H1 (cell line): Measurements from ENCODE around the gene RIMBP2. TPM values are rescaled to one million over a fixed set of nuclear protein-coding genes. Genes with fewer than 3 reads are reported as not detected.

ENCODE experiments used
- CTCF ChIA-PET: fragments of 300-600 bp; sonication (Branson Sonifier 250); formaldehyde crosslinking; loops from one replicate; lab custom pipeline; 2021; ENCODE audit not compliant: partially characterized antibody; lab: Charles Lee
- POLR2A ChIA-PET: fragments of 300-600 bp; sonication (Branson Sonifier 250); formaldehyde crosslinking; loops from one replicate; lab custom pipeline; 2021; ENCODE audit warnings: inconsistent platforms; ENCODE audit not compliant: partially characterized antibody; lab: Charles Lee
- DNase-seq, 2 experiments: peaks; one replicate each; pipeline versions ENCODE4 v3.0.0 to v3.0.0-alpha.2; 2010 to 2022; ENCODE audit warnings: low spot score in 2 of 2, low read depth in 1 of 2, mixed read lengths in 1 of 2
- FAIRE-seq: peaks from 2 replicates; lab custom pipeline; 2011; peaks lifted over from hg19 to GRCh38; lab: Jason Lieb, UNC
- H2AFZ ChIP-seq: 2 replicates; pipeline ENCODE4 v1.8.1; 2012; ENCODE audit warnings: low read length, inconsistent platforms
- H2AK5ac ChIP-seq: 2 replicates; pipeline ENCODE4 v1.6.1; 2013; ENCODE audit warnings: low read depth, low read length
- H2BK120ac ChIP-seq: replicated peaks from 2 replicates; pipeline ENCODE3; 2013; ENCODE audit warnings: low read depth, low read length, inconsistent platforms
- H2BK12ac ChIP-seq: 2 replicates; pipeline ENCODE4 v1.6.1; 2013; ENCODE audit warnings: low read depth, low read length
- H2BK15ac ChIP-seq: 2 replicates; pipeline ENCODE4 v1.6.1; 2013; ENCODE audit warnings: low read length
- H2BK20ac ChIP-seq: 2 replicates; pipeline ENCODE4 v1.6.1; 2013; ENCODE audit warnings: low read length
- H2BK5ac ChIP-seq: 2 replicates; pipeline ENCODE4 v1.6.1; 2013; ENCODE audit warnings: low read depth, low read length
- H3K14ac ChIP-seq: 2 replicates; pipeline ENCODE4 v1.6.1; 2013; ENCODE audit warnings: inconsistent platforms; ENCODE audit not compliant: insufficient read length
- H3K18ac ChIP-seq: 2 replicates; pipeline ENCODE4 v1.6.1; 2013; ENCODE audit warnings: low read length; ENCODE audit errors: extremely low read depth
- H3K23ac ChIP-seq: 2 replicates; pipeline ENCODE4 v1.6.1; 2013; ENCODE audit warnings: inconsistent platforms; ENCODE audit not compliant: insufficient read length
- H3K23me2 ChIP-seq: 2 replicates; pipeline ENCODE4 v1.6.1; 2013; ENCODE audit warnings: low read depth, low read length
- H3K27ac ChIP-seq: 2 replicates; pipeline ENCODE4 v1.6.1; 2011; ENCODE audit warnings: low read depth, low read length, inconsistent platforms
- H3K27me3 ChIP-seq, 4 experiments: replicated peaks in 1 of 4; 1 replicate in 1 of 4; 2 replicates in 3 of 4; pipeline versions ENCODE4 v1.6.1 to v1.8.1; 2011 to 2013; ENCODE audit warnings: low read length in 3 of 4, mild to moderate bottlenecking in 3 of 4, inconsistent platforms in 2 of 4, mixed read lengths in 2 of 4, moderate library complexity in 1 of 4; ENCODE audit not compliant: control insufficient read depth in 3 of 4, insufficient read depth in 3 of 4; ENCODE audit errors: extremely low read depth in 1 of 4
- H3K36me3 ChIP-seq, 4 experiments: 2 replicates each; pipeline versions ENCODE4 v1.6.1 to v1.8.1; 2011 to 2013; ENCODE audit warnings: mild to moderate bottlenecking in 4 of 4, low read length in 3 of 4, moderate library complexity in 2 of 4, control low read depth in 1 of 4, inconsistent platforms in 1 of 4; ENCODE audit not compliant: insufficient read depth in 4 of 4, control insufficient read depth in 2 of 4
- H3K4ac ChIP-seq: replicated peaks from 2 replicates; pipeline ENCODE3; 2013; ENCODE audit warnings: low read length, low read depth, mixed read lengths, inconsistent platforms; ENCODE audit not compliant: insufficient read length
- H3K4me1 ChIP-seq, 4 experiments: replicated peaks in 1 of 4; 1 replicate in 1 of 4; 2 replicates in 3 of 4; pipeline versions ENCODE4 v1.6.1 to v1.8.1; 2011 to 2013; ENCODE audit warnings: low read length in 3 of 4, inconsistent platforms in 2 of 4, mixed read lengths in 1 of 4; ENCODE audit not compliant: insufficient read depth in 4 of 4, control insufficient read depth in 3 of 4
- H3K4me2 ChIP-seq, 2 experiments: 2 replicates each; pipeline versions ENCODE4 v1.6.1 to v1.8.1; 2011 to 2013; ENCODE audit warnings: low read depth in 2 of 2, low read length in 2 of 2, control low read depth in 1 of 2, inconsistent platforms in 1 of 2, mild to moderate bottlenecking in 1 of 2; ENCODE audit not compliant: insufficient read depth in 1 of 2
- H3K4me3 ChIP-seq, 4 experiments: fragments of 200-600, 300-600 bp in 1 of 4; sonication (generic), shearing (Covaris generic), sonication (Bioruptor Twin) in 1 of 4; 2 replicates each; pipeline versions ENCODE4 v1.5.1 to v1.8.1; 2011 to 2016; ENCODE audit warnings: low read length in 4 of 4, low read depth in 3 of 4, control low read depth in 2 of 4, inconsistent platforms in 2 of 4, mild to moderate bottlenecking in 2 of 4, mixed read lengths in 1 of 4, moderate library complexity in 1 of 4; ENCODE audit not compliant: insufficient read depth in 2 of 4; ENCODE audit errors: extremely low read depth in 1 of 4
- H3K56ac ChIP-seq: replicated peaks from 2 replicates; pipeline ENCODE3; 2013; ENCODE audit warnings: low read depth, mild to moderate bottlenecking, mixed read lengths, low read length, inconsistent platforms; ENCODE audit not compliant: insufficient read length
- H3K79me1 ChIP-seq: 2 replicates; pipeline ENCODE4 v1.6.1; 2013; ENCODE audit warnings: low read depth, low read length, control low read depth
- H3K79me2 ChIP-seq, 2 experiments: 2 replicates each; pipeline versions ENCODE4 v1.6.1 to v1.8.1; 2012 to 2013; ENCODE audit warnings: low read length in 2 of 2, mild to moderate bottlenecking in 2 of 2, inconsistent platforms in 1 of 2; ENCODE audit not compliant: insufficient read depth in 2 of 2, control insufficient read depth in 1 of 2
- H3K9ac ChIP-seq, 4 experiments: replicated peaks in 1 of 4; 1 replicate in 1 of 4; 2 replicates in 3 of 4; pipeline versions ENCODE4 v1.6.1 to v1.8.1; 2011 to 2013; ENCODE audit warnings: low read depth in 3 of 4, low read length in 3 of 4, control low read depth in 2 of 4, mild to moderate bottlenecking in 2 of 4, moderate library complexity in 2 of 4, inconsistent platforms in 1 of 4; ENCODE audit errors: extremely low read depth in 1 of 4
- H3K9me3 ChIP-seq, 2 experiments: 2 replicates each; pipeline versions ENCODE4 v1.6.1 to v1.8.1; 2012 to 2013; ENCODE audit warnings: mild to moderate bottlenecking in 2 of 2, moderate library complexity in 2 of 2, control low read depth in 1 of 2, inconsistent platforms in 1 of 2, low read depth in 1 of 2, low read length in 1 of 2, mixed read lengths in 1 of 2; ENCODE audit not compliant: insufficient read depth in 2 of 2
- H4K20me1 ChIP-seq, 2 experiments: replicated peaks in 1 of 2; 2 replicates each; pipeline versions ENCODE3 to v1.8.1; 2011 to 2013; ENCODE audit warnings: inconsistent platforms in 2 of 2, low read length in 2 of 2, mild to moderate bottlenecking in 1 of 2; ENCODE audit not compliant: insufficient read depth in 2 of 2, control insufficient read depth in 1 of 2
- H4K5ac ChIP-seq: 2 replicates; pipeline ENCODE4 v1.6.1; 2013; ENCODE audit warnings: low read length, low read depth, mixed read lengths, inconsistent platforms; ENCODE audit not compliant: insufficient read length
- H4K8ac ChIP-seq: 2 replicates; pipeline ENCODE4 v1.8.0; 2013; ENCODE audit warnings: mild to moderate bottlenecking, moderate library complexity, low read length, inconsistent platforms; ENCODE audit not compliant: insufficient read depth; ENCODE audit errors: extremely low read depth
- H4K91ac ChIP-seq: replicated peaks from 2 replicates; pipeline ENCODE3; 2013; ENCODE audit warnings: low read length, mixed read lengths, inconsistent platforms; ENCODE audit not compliant: insufficient read length
- ASH2L ChIP-seq: fragments of 200-600, 300-600 bp; sonication (generic); IDR thresholded peaks from one replicate; pipeline ENCODE4 v1.7.1; 2017; ENCODE audit warnings: low read length
- ATF3 ChIP-seq: IDR thresholded peaks from 2 replicates; pipeline ENCODE4 v1.6.1; 2011; ENCODE audit warnings: low read depth, mild to moderate bottlenecking, low read length; ENCODE audit not compliant: insufficient read depth
- CBX5 ChIP-seq: fragments of 300-800, 300-1000 bp; sonication (generic); IDR thresholded peaks from 2 replicates; pipeline ENCODE4 v1.7.1; 2016; ENCODE audit warnings: antibody characterized with exemption, low read length, low read depth
- CBX8 ChIP-seq: fragments of 300-800, 300-1000 bp; sonication (generic); IDR thresholded peaks from 2 replicates; pipeline ENCODE4 v1.7.1; 2016; ENCODE audit warnings: low read depth, low read length, borderline replicate concordance
- CHD1 ChIP-seq: IDR thresholded peaks from 2 replicates; pipeline ENCODE4 v1.6.1; 2012; ENCODE audit warnings: low read depth, low read length, improper control_type of control experiment
- CHD2 ChIP-seq: IDR thresholded peaks from 2 replicates; pipeline ENCODE4 v1.6.1; 2012; ENCODE audit warnings: low read length, improper control_type of control experiment
- CTCF ChIP-seq, 3 experiments: IDR thresholded peaks; 1 replicate in 2 of 3; 2 replicates in 1 of 3; pipeline versions ENCODE4 v1.5.1 to v1.6.1; 2011; ENCODE audit warnings: low read length in 3 of 3, mild to moderate bottlenecking in 3 of 3, inconsistent platforms in 2 of 3, low read depth in 1 of 3, moderate library complexity in 1 of 3; ENCODE audit not compliant: insufficient read depth in 1 of 3; ENCODE audit errors: control extremely low read depth in 1 of 3
- RFX5 ChIP-seq: IDR thresholded peaks from 2 replicates; pipeline ENCODE4 v1.6.1; 2011; ENCODE audit warnings: low read depth, low read length, improper control_type of control experiment, borderline replicate concordance
- SRF ChIP-seq: IDR thresholded peaks from 2 replicates; pipeline ENCODE4 v1.6.1; 2011; ENCODE audit warnings: mild to moderate bottlenecking, low read depth, low read length, moderate library complexity
- SUZ12 ChIP-seq: fragments of 200-600 bp; sonication (generic); IDR thresholded peaks from 2 replicates; pipeline ENCODE4 v1.6.1; 2012; ENCODE audit warnings: mild to moderate bottlenecking, inconsistent platforms, low read length, moderate library complexity, mixed read lengths
- TAF1 ChIP-seq: IDR thresholded peaks from 2 replicates; pipeline ENCODE4 v1.6.1; 2011; ENCODE audit warnings: mild to moderate bottlenecking, low read depth, low read length
- ZNF274 ChIP-seq: IDR thresholded peaks from 2 replicates; pipeline ENCODE4 v1.7.0; 2012; ENCODE audit warnings: low read length, borderline replicate concordance; ENCODE audit errors: extremely low read depth
- WGBS, 2 experiments: shearing (Covaris generic) in 1 of 2; methylation state at CpG; one replicate each; pipeline versions ENCODE4 v1.1.6 to v1.1.7; 2013 to 2015; ENCODE audit warnings: low lambda C conversion rate in 2 of 2, mixed read lengths in 2 of 2, inconsistent platforms in 1 of 2, low coverage in 1 of 2, missing lambda C conversion rate in 1 of 2; ENCODE audit not compliant: insufficient replicate concordance in 2 of 2, insufficient coverage in 1 of 2, insufficient read length in 1 of 2; ENCODE audit errors: extremely low coverage in 1 of 2, missing lambda C conversion rate in 1 of 2; 5-methylcytosine and 5-hydroxymethylcytosine counted together
- polyA plus RNA-seq, 7 experiments: library from polyadenylated mRNA; depleted of rRNA in 3 of 7; stranded (reverse) in 5 of 7; unstranded in 2 of 7; fragments of >200 nt in 5 of 7; fragments of 200-250 nt in 2 of 7; gene quantifications; 1 replicate in 5 of 7; 2 replicates in 1 of 7; 4 replicates in 1 of 7; pipeline versions ENCODE4 v1.2.1 to v1.2.3, GENCODE V29; 2011 to 2013; ENCODE audit warnings: missing spikeins in 2 of 7, mixed read lengths in 2 of 7
- total RNA-seq: library from RNA; stranded (reverse); fragmentation: NEBNext Ultra II Directional; extraction: Animal tissue kit (Norgen Biotek cat#: 25700); gene quantifications from 2 replicates; pipeline ENCODE4 v1.2.1, GENCODE V29; 2021

The RIMBP2 gene
- total and polyA plus RNA-seq, 2 of the 8 experiments (the other 6 are each of a cell fraction or from before 2014, with no cell fraction given), result 0.18 to 0.65 TPM

GRCh38 chr12:130675121-130675520 is 41.0 kb downstream of the RIMBP2 start:
- H2BK20ac ChIP-seq, result no peak overlapping the region
- H2AFZ ChIP-seq, result no peak overlapping the region
- H4K20me1 ChIP-seq, result no peaks in the 10 kb centered on the region
- H3K4ac ChIP-seq, result no peak overlapping the region
- H3K9me3 ChIP-seq, result no peaks in the 10 kb centered on the region
- FAIRE-seq (no peak), DNase-seq (no peak)
- no peak overlapping the region for H3K18ac ChIP-seq
- ChIA-PET POLR2A (no interaction called here), CTCF (interaction anchor here (1.0 to 1.7 kb wide), 2 partner anchors 11 to 13 kb away, joined by 3 to 5 read pairs; no protein-coding TSS in a partner anchor)
- no peak overlapping the region for H2AK5ac ChIP-seq
- no peak overlapping the region for H3K56ac ChIP-seq
- H3K79me1 ChIP-seq, result no peaks in the 10 kb centered on the region
- WGBS, 2 experiments, result 86% methylated on average over 16 of the region's 16 CpGs; no CpG with 5 or more reads in 1 of the 2 experiments
- H3K4me2 ChIP-seq, result no peak overlapping the region
- 0 out of 2 replicates have a peak overlapping the region, but pooled peaks have one; percentile 16 for H2BK5ac ChIP-seq
- H2BK15ac ChIP-seq, result no peak overlapping the region
- peak overlapping the region; percentile 2; the same call in 1 of the 2 replicates for H4K8ac ChIP-seq
- no peaks in the 10 kb centered on the region for H3K79me2 ChIP-seq
- no peaks in the 10 kb centered on the region for H3K4me1 ChIP-seq
- no peak overlapping the region for H3K23ac ChIP-seq
- H2BK12ac ChIP-seq, result no peak overlapping the region
- no peak overlapping the region for H4K5ac ChIP-seq
- no peaks in the 10 kb centered on the region for H3K36me3 ChIP-seq
- no peaks in the 10 kb centered on the region; a peak in 1 of 7 replicates for H3K27me3 ChIP-seq
- H4K91ac ChIP-seq, result no peak overlapping the region
- no peak overlapping the region for H3K27ac ChIP-seq
- no peak overlapping the region for H3K14ac ChIP-seq
- no peak overlapping the region for H2BK120ac ChIP-seq
- H3K4me3 ChIP-seq, result no peak overlapping the region
- H3K23me2 ChIP-seq, result no peaks in the 10 kb centered on the region
- no peak overlapping the region for H3K9ac ChIP-seq
- no peak for TF ChIP-seq ATF3
- TF ChIP-seq CBX8, result no peak
- no peak for TF ChIP-seq TAF1
- no peak for TF ChIP-seq CHD2
- no peak for TF ChIP-seq SUZ12
- TF ChIP-seq ASH2L, result no peak
- TF ChIP-seq SRF, result no peak
- TF ChIP-seq ZNF274, result no peak
- TF ChIP-seq CHD1, result no peak
- TF ChIP-seq RFX5, result no peak
- TF ChIP-seq CBX5, result no peak
- TF ChIP-seq CTCF (IDR thresholded peaks at IDR 0.05; ENCODE audit: control extremely low read depth in 1 of 3, insufficient read depth in 1 of 3, low read depth in 1 of 3, low read length in 3 of 3), result no peak
